GM12892 (cell line): ENCODE data around the gene NEK2.

Source experiments
- POLR2A ChIP-seq: IDR thresholded peaks from 2 replicates; pipeline ENCODE4 v1.6.1; 2011; ENCODE audit warnings: low read depth, low read length, control low read depth
- POLR2AphosphoS5 ChIP-seq: IDR thresholded peaks from 2 replicates; pipeline ENCODE4 v1.6.1; 2011; ENCODE audit warnings: low read depth, low read length, control low read depth

DNA sequence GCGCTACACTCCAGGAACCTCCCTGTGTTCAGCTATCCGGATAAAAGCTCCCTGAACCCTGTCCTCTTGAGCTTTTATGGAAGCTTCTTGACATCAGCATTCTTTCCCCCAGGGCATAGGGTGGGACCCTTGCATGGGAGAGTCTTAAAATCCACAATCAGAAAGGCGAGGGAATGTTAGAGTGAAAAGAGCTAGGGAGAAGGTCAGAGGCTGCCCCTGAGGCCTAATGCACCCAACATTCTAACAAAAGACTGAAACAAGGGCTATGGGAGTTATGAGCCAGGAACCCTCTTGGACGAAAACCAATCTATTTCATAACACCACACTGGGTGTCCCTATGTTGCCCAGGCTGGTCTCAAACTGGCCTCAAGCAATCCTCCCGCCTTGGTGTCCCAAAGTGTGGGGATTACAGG, 36.7 kb downstream of the NEK2 start:
- TF ChIP-seq POLR2AphosphoS5, result no peak
- TF ChIP-seq POLR2A, result no peak
